ENCODE measurements around the gene FICD. TPM values are rescaled to one million over a fixed set of nuclear protein-coding genes. Genes with fewer than 3 reads are reported as not detected.
"Not testable (repeated sequence)": the region's sequence is repeated elsewhere in the genome, so short reads cannot be mapped to it uniquely, and the experiment has no call there.

The FICD gene
- total and polyA plus RNA-seq, 3 donors from 2014 or later, result 10.0 to 16.7 (median 10.5) TPM

GRCh38 chr12:108551535-108551934, 36.5 kb downstream of the FICD start:
- 82 to 90% methylated on average over 5 of the region's 5 CpGs for WGBS, 2 donors
- intact Hi-C loops (cut with DNase I; ENCODE audit: low total_unique reads), result no loop called here

GRCh38 chr12:108553799-108554198, 38.7 kb downstream of the FICD start:
- intact Hi-C loops (cut with DNase I; ENCODE audit: low total_unique reads), result no loop called here
- H3K9me3 ChIP-seq, result no peaks in the 10 kb centered on the region
- no peak overlapping the region for H3K4me3 ChIP-seq
- H3K4me1 ChIP-seq, result peaks cover 7% of the 10 kb centered on the region
- H3K27ac ChIP-seq, result no peak overlapping the region
- DNase-seq, result no peak
- H3K27me3 ChIP-seq, result no peaks in the 10 kb centered on the region
- H3K36me3 ChIP-seq (ENCODE audit: low read depth, missing control alignments), result no peaks in the 10 kb centered on the region
- TF ChIP-seq CTCF (IDR thresholded peaks at IDR 0.05), result no peak
- TF ChIP-seq POLR2A (IDR thresholded peaks at IDR 0.05), result no peak
- 90 to 94% methylated on average over 5 of the region's 5 CpGs for WGBS, 2 donors

More at GRCh38 chr12:108551535-108551934, 36.5 kb downstream of the FICD start:
- H3K27ac ChIP-seq, result no peak overlapping the region
- no peaks in the 10 kb centered on the region for H3K4me1 ChIP-seq
- H3K4me3 ChIP-seq, result no peak overlapping the region
- H3K9me3 ChIP-seq, result no peaks in the 10 kb centered on the region
- DNase-seq, result no peak
- H3K36me3 ChIP-seq (ENCODE audit: low read depth, missing control alignments), result no peaks in the 10 kb centered on the region
- no peak for TF ChIP-seq CTCF (IDR thresholded peaks at IDR 0.05)
- no peak for TF ChIP-seq POLR2A (IDR thresholded peaks at IDR 0.05)
- H3K27me3 ChIP-seq, result no peaks in the 10 kb centered on the region

GRCh38 chr12:108555383-108555782, 40.3 kb downstream of the FICD start:
- H3K4me1 ChIP-seq, result peaks cover 19% of the 10 kb centered on the region
- intact Hi-C loops (cut with DNase I; ENCODE audit: low total_unique reads); H3K9me3 ChIP-seq; DNase-seq; H3K36me3 ChIP-seq (ENCODE audit: low read depth, missing control alignments); H3K4me3 ChIP-seq; H3K27me3 ChIP-seq; H3K27ac ChIP-seq: not testable (repeated sequence)
- 85% methylated on average over 9 of the region's 9 CpGs for WGBS, 2 donors

GRCh38 chr12:108559007-108559655, 44.1 kb downstream of the FICD start:
- peaks cover 26% of the 10 kb centered on the region for H3K4me1 ChIP-seq
- H3K27ac ChIP-seq, result no peak overlapping the region
- intact Hi-C loops (cut with DNase I; ENCODE audit: low total_unique reads), result no loop called here
- H3K36me3 ChIP-seq (ENCODE audit: low read depth, missing control alignments), result no peaks in the 10 kb centered on the region
- WGBS, 2 donors, result 68 to 75% methylated on average over 14 of the region's 14 CpGs
- H3K27me3 ChIP-seq, result no peaks in the 10 kb centered on the region
- H3K4me3 ChIP-seq, result no peak overlapping the region
- TF ChIP-seq CTCF (IDR thresholded peaks at IDR 0.05) (no peak), POLR2A (IDR thresholded peaks at IDR 0.05) (no peak)
- DNase-seq, result no peak
- no peaks in the 10 kb centered on the region for H3K9me3 ChIP-seq

GRCh38 chr12:108559748-108560147, 44.7 kb downstream of the FICD start:
- no peaks in the 10 kb centered on the region for H3K9me3 ChIP-seq
- no peak overlapping the region for H3K27ac ChIP-seq
- TF ChIP-seq CTCF (IDR thresholded peaks at IDR 0.05) (no peak), POLR2A (IDR thresholded peaks at IDR 0.05) (no peak)
- H3K27me3 ChIP-seq, result no peaks in the 10 kb centered on the region
- intact Hi-C loops (cut with DNase I; ENCODE audit: low total_unique reads), result no loop called here
- H3K4me1 ChIP-seq, result peaks cover 26% of the 10 kb centered on the region
- WGBS, 2 donors, result 32 to 48% methylated on average over 3 of the region's 3 CpGs
- DNase-seq, result no peak
- peak overlapping the region; percentile 91 to 93 for H3K4me3 ChIP-seq
- H3K36me3 ChIP-seq (ENCODE audit: low read depth, missing control alignments), result no peaks in the 10 kb centered on the region

All from testis (tissue), 3 donors.